Liver (tissue), 9 donors: ENCODE data around the gene CORO2B. TPM values are rescaled to one million over a fixed set of nuclear protein-coding genes. Genes with fewer than 3 reads are reported as not detected.

Experiments
- DNase-seq: peaks from one replicate; pipeline ENCODE4 v3.0.0-alpha.2; 2017; ENCODE audit warnings: low spot score
- H3K27ac ChIP-seq, 2 donors: one replicate each; pipeline ENCODE4 v1.7.0; 2013; ENCODE audit warnings: inconsistent platforms in 2 of 2, low read length in 2 of 2, control low read depth in 1 of 2, low read depth in 1 of 2, mild to moderate bottlenecking in 1 of 2
- H3K27me3 ChIP-seq, 4 donors: one replicate each; pipeline versions ENCODE4 v1.6.1 to v1.7.0; 2013; ENCODE audit warnings: low read length in 3 of 4, inconsistent platforms in 1 of 4, mild to moderate bottlenecking in 1 of 4, moderate library complexity in 1 of 4; ENCODE audit not compliant: control insufficient read depth in 4 of 4, insufficient read depth in 4 of 4
- H3K36me3 ChIP-seq, 4 donors: one replicate each; pipeline versions ENCODE4 v1.6.1 to v1.7.0; 2013; ENCODE audit warnings: low read length in 3 of 4, mild to moderate bottlenecking in 3 of 4, low read depth in 1 of 4, moderate library complexity in 1 of 4; ENCODE audit not compliant: control insufficient read depth in 4 of 4, insufficient read depth in 3 of 4
- H3K4me1 ChIP-seq, 4 donors: one replicate each; pipeline versions ENCODE4 v1.6.1 to v1.7.0; 2013; ENCODE audit warnings: low read length in 3 of 4, mild to moderate bottlenecking in 3 of 4, moderate library complexity in 1 of 4; ENCODE audit not compliant: control insufficient read depth in 4 of 4, insufficient read depth in 4 of 4
- H3K4me3 ChIP-seq, 3 donors: one replicate each; pipeline versions ENCODE4 v1.6.1 to v1.7.0; 2013; ENCODE audit warnings: low read length in 3 of 3, control low read depth in 1 of 3, low read depth in 1 of 3, mild to moderate bottlenecking in 1 of 3
- H3K9ac ChIP-seq, 2 donors: one replicate each; pipeline ENCODE4 v1.7.0; 2013; ENCODE audit warnings: low read length in 2 of 2, mild to moderate bottlenecking in 2 of 2, moderate library complexity in 2 of 2, control low read depth in 1 of 2, low read depth in 1 of 2
- H3K9me3 ChIP-seq, 4 donors: one replicate each; pipeline versions ENCODE4 v1.6.1 to v1.7.0; 2013; ENCODE audit warnings: low read length in 3 of 4; ENCODE audit not compliant: control insufficient read depth in 4 of 4
- FOXA1 ChIP-seq: IDR thresholded peaks from 2 replicates; pipeline ENCODE4 v1.6.1; 2016; ENCODE audit warnings: antibody characterized with exemption
- FOXA2 ChIP-seq: IDR thresholded peaks from 2 replicates; pipeline ENCODE4 v1.6.1; 2016; ENCODE audit warnings: antibody characterized with exemption
- GABPA ChIP-seq, 2 donors: IDR thresholded peaks in 1 of 2; conservative IDR thresholded peaks in 1 of 2; 2 replicates each; pipeline ENCODE4 v1.6.1; 2016; ENCODE audit warnings: antibody characterized with exemption in 2 of 2, mild to moderate bottlenecking in 1 of 2, moderate library complexity in 1 of 2
- HNF4A ChIP-seq, 2 donors: conservative IDR thresholded peaks; 2 replicates each; pipeline ENCODE4 v1.6.1; 2016; ENCODE audit warnings: antibody characterized with exemption in 2 of 2, mild to moderate bottlenecking in 2 of 2
- HNF4G ChIP-seq: IDR thresholded peaks from 2 replicates; pipeline ENCODE4 v1.6.1; 2016; ENCODE audit warnings: antibody characterized with exemption
- JUND ChIP-seq, 2 donors: IDR thresholded peaks; 2 replicates each; pipeline ENCODE4 v1.6.1; 2016; ENCODE audit warnings: antibody characterized with exemption in 2 of 2
- RAD21 ChIP-seq, 2 donors: IDR thresholded peaks; 2 replicates each; pipeline ENCODE4 v1.6.1; 2016; ENCODE audit warnings: antibody characterized with exemption in 2 of 2, mild to moderate bottlenecking in 2 of 2
- TAF1 ChIP-seq: conservative IDR thresholded peaks from 2 replicates; pipeline ENCODE4 v1.6.1; 2016; ENCODE audit warnings: antibody characterized with exemption, mild to moderate bottlenecking
- WGBS: extraction: QIAGEN DNeasy Blood & Tissue Kit; methylation state at CpG from one replicate; pipeline ENCODE4 v1.1.7; 2013; 5-methylcytosine and 5-hydroxymethylcytosine counted together
- polyA plus RNA-seq, 2 donors: library from polyadenylated mRNA; stranded (reverse) in 1 of 2; unstranded in 1 of 2; fragments of 200-250 nt in 1 of 2; fragments of >200 nt in 1 of 2; fragmentation: Nextera tagmentation in 1 of 2; extraction: Ambion mirVana in 1 of 2; gene quantifications; one replicate each; pipeline versions ENCODE4 v1.2.1 to v1.2.3, GENCODE V29; 2013 to 2015
- total RNA-seq, 2 donors: library from RNA; depleted of rRNA; stranded (reverse); fragments of >200 nt; gene quantifications; one replicate each; pipeline ENCODE4 v1.2.3, GENCODE V29; 2014
- TF ChIP-seq, protein P1 (sequence below): IDR thresholded peaks from 2 replicates; pipeline ENCODE4 v1.6.1; 2016; ENCODE audit warnings: antibody characterized with exemption
- TF ChIP-seq, protein P2 (sequence below): fragments of 150-350 bp; IDR thresholded peaks from 2 replicates; pipeline ENCODE4 v1.5.1; 2017; ENCODE audit warnings: improper control_type of control experiment, low read depth, low read length; ENCODE audit not compliant: missing input control
- TF ChIP-seq, protein P3 (sequence below): IDR thresholded peaks from 2 replicates; pipeline ENCODE4 v1.6.1; 2016; ENCODE audit warnings: antibody characterized with exemption
- donor health status: healthy.
- donor health status: healthy.
- donor health status: healthy.
- donor health status: healthy.
- donor health status: healthy.

The CORO2B gene
- total and polyA plus RNA-seq, 4 donors = 0.15 to 0.65 (median 0.52) TPM

DNA sequence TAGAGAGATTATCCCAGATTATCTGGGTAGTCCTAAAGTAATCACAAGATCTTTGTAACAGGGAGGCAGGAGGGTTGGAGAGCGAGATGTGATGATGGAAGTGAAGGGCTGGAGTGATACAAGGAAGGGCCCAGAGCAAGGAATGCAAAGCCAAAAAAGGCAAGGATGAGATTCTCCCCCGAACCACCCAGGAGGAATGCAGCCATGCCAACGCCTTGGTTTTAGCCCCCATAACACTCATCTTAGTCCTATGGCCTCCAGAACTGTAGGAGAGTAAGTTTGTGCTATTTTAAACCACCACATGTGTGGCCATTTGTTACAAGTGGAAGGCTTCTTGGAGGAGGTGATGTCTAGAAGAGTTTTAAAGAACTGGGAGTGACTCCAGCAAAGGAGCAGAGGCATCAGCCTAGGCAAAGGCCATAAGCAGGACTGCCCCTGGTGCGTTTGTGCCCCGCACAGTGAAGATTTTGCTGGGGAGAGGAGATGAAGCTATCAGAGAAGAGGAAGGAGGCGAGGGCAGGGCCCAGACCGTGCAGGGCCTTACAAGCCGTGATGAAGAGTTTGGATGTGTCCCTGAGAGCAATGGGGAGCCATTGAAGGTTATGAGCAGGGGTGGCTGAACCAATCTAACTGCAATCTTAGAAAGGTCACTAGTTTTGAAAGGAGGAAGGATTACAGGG is 25.3 kb upstream of the CORO2B start:
- Histone ChIP-seq H3K36me3 (no peaks in the 10 kb centered on the region), H3K27ac (no peak overlapping the region), H3K27me3 (peaks cover 0 to 4% (median 0%) of the 10 kb centered on the region in 4 donors), H3K4me3 (no peak overlapping the region), H3K9me3 (no peaks in the 10 kb centered on the region), H3K9ac (no peak overlapping the region), H3K4me1 (no peaks in the 10 kb centered on the region)
- WGBS = 62% methylated on average over 8 of the region's 8 CpGs
- TF ChIP-seq FOXA1 (no peak), TAF1 (no peak), FOXA2 (no peak), HNF4A (conservative IDR thresholded peaks at IDR 0.05) (no peak)
- TF ChIP-seq, protein P1, sequence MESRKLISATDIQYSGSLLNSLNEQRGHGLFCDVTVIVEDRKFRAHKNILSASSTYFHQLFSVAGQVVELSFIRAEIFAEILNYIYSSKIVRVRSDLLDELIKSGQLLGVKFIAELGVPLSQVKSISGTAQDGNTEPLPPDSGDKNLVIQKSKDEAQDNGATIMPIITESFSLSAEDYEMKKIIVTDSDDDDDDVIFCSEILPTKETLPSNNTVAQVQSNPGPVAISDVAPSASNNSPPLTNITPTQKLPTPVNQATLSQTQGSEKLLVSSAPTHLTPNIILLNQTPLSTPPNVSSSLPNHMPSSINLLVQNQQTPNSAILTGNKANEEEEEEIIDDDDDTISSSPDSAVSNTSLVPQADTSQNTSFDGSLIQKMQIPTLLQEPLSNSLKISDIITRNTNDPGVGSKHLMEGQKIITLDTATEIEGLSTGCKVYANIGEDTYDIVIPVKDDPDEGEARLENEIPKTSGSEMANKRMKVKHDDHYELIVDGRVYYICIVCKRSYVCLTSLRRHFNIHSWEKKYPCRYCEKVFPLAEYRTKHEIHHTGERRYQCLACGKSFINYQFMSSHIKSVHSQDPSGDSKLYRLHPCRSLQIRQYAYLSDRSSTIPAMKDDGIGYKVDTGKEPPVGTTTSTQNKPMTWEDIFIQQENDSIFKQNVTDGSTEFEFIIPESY = no peak
- DNase-seq = no peak

DNA sequence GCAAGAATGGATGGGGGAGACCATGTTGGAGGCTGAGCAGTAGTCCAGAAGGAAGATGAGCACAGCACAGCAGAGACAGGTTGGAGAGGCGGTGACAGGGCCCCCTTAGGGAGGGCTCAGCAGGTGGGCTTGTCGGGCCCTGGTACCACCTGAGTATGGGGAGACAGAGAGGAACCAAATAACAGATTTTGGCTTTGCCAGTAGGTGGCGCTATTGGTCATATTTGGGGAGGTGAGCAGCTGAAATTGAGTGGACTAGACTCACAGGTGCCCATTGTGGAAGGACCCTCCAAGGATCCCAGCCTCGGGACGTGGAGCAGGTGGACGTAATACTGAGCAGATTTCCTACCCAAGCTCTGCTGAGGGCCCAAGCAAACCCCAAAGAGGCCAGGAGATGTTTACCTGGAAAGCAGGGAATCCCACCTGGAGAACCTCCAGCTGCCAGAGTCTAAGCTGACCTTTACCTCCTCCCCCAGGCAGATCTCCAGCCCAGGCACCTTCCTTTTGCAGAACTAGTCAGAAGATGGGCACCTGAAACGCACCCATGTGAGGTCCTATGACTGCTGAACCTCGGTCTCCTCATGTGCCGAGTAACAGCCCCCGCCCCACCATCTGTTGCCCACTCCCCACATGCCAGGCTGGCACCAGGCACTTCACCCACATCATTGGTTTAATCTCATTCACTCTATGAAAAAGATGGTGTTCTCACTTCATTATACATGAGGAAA is 24.6 kb upstream of the CORO2B start:
- H3K4me1 ChIP-seq = peaks cover 0 to 1% (median under 1%) of the 10 kb centered on the region in 4 donors
- H3K36me3 ChIP-seq = no peaks in the 10 kb centered on the region
- TF ChIP-seq, protein P2, sequence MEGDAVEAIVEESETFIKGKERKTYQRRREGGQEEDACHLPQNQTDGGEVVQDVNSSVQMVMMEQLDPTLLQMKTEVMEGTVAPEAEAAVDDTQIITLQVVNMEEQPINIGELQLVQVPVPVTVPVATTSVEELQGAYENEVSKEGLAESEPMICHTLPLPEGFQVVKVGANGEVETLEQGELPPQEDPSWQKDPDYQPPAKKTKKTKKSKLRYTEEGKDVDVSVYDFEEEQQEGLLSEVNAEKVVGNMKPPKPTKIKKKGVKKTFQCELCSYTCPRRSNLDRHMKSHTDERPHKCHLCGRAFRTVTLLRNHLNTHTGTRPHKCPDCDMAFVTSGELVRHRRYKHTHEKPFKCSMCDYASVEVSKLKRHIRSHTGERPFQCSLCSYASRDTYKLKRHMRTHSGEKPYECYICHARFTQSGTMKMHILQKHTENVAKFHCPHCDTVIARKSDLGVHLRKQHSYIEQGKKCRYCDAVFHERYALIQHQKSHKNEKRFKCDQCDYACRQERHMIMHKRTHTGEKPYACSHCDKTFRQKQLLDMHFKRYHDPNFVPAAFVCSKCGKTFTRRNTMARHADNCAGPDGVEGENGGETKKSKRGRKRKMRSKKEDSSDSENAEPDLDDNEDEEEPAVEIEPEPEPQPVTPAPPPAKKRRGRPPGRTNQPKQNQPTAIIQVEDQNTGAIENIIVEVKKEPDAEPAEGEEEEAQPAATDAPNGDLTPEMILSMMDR = peak; percentile 70
- TF ChIP-seq RAD21 (IDR thresholded peaks at IDR 0.05) = peak; percentile 66 to 79
- TF ChIP-seq JUND (IDR thresholded peaks at IDR 0.05) = no peak
- H3K9ac ChIP-seq = no peak overlapping the region
- H3K27ac ChIP-seq = no peak overlapping the region
- H3K4me3 ChIP-seq = no peak overlapping the region
- no peaks in the 10 kb centered on the region for H3K9me3 ChIP-seq
- DNase-seq = peak; percentile 80
- peaks cover 0 to 4% (median 0%) of the 10 kb centered on the region in 4 donors for H3K27me3 ChIP-seq
- 40% methylated on average over 10 of the region's 10 CpGs for WGBS

DNA sequence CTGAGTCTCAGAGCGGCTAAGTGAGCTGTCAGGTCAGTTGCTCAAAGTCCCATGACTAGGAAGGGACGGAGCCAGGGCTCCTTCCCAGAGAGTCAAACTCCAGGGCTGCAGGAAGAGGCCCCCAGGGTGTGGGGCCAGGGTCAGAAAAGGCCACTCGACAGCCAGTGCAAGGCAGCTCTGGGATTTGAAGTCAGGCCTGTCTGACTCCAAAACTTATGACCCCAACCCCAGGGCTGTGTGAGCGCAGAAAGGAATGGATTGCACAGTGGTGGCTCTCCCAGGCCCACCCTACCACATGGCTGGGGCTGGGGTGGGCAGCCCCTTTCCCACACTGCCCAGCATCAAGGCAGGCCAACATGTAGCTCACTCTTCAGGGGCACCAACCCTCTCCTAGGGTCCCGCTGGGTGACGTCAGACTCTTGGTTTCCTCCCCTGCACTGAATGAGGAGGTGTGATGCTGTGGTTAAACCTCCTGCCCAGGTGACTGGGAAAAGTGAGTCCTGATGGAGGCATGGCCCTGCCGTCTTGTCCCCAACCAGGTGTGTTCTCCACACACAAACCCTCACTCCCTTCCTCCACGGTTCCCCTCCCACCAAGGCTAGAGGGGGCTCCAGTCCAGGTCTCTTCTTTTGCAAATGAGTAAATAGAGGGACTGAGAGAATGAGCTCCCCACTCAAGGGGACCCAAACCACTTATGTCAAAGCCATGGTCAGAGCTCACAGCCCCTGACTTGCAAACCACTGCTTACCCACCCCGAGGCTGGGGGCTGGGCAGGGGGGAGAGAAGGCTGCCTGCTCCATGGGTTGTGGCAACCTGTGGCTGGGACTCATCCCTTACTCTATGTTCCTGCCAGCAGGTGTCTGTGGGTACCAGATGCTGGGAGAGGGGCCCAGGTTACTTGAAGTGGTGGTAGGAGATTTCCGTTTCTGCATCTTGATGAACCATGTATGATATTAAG is 23.8 kb upstream of the CORO2B start:
- H3K4me1 ChIP-seq = peaks cover 1 to 9% (median 6%) of the 10 kb centered on the region in 4 donors
- DNase-seq = no peak
- WGBS = 75% methylated on average over 10 of the region's 10 CpGs
- TF ChIP-seq, protein P3, sequence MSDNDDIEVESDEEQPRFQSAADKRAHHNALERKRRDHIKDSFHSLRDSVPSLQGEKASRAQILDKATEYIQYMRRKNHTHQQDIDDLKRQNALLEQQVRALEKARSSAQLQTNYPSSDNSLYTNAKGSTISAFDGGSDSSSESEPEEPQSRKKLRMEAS = no peak
- TF ChIP-seq TAF1 (no peak), FOXA1 (no peak), HNF4G (no peak), HNF4A (conservative IDR thresholded peaks at IDR 0.05) (no peak), GABPA (IDR thresholded peaks at IDR 0.05 in 1 of 2, conservative IDR thresholded peaks at IDR 0.05 in 1 of 2) (no peak)
- TF ChIP-seq, protein P1 = no peak
- no peak overlapping the region for H3K4me3 ChIP-seq
- H3K27me3 ChIP-seq = peaks cover 0 to 2% (median 0%) of the 10 kb centered on the region in 4 donors
- no peaks in the 10 kb centered on the region for H3K36me3 ChIP-seq
- H3K9me3 ChIP-seq = no peaks in the 10 kb centered on the region
- no peak overlapping the region for H3K9ac ChIP-seq
- no peak overlapping the region for H3K27ac ChIP-seq
